Nephron progenitor cell (in vitro differentiated cells): ENCODE measurements around the gene KIF1B.
"Not testable (repeated sequence)": the region's sequence is repeated elsewhere in the genome, so short reads cannot be mapped to it uniquely, and the experiment has no call there.

Experiments used
- DNase-seq: peaks from one replicate; pipeline ENCODE4 v3.0.0; 2021
- H3K27ac Mint-ChIP-seq: 2 replicates; pipeline ENCODE4 v1.8.0; 2021; ENCODE audit warnings: mild to moderate bottlenecking, moderate library complexity, mixed read lengths
- H3K27me3 Mint-ChIP-seq: 2 replicates; pipeline ENCODE4 v1.8.0; 2021; ENCODE audit warnings: mild to moderate bottlenecking, low read depth, mixed read lengths; ENCODE audit not compliant: poor library complexity
- H3K36me3 Mint-ChIP-seq: 2 replicates; pipeline ENCODE4 v1.8.0; 2021; ENCODE audit warnings: low read depth, mixed read lengths
- H3K4me1 Mint-ChIP-seq: 2 replicates; pipeline ENCODE4 v1.8.0; 2021; ENCODE audit warnings: mixed read lengths
- H3K4me3 Mint-ChIP-seq: 2 replicates; pipeline ENCODE4 v1.8.0; 2021; ENCODE audit warnings: mild to moderate bottlenecking, moderate library complexity, mixed read lengths
- H3K9me3 Mint-ChIP-seq: 2 replicates; pipeline ENCODE4 v1.8.0; 2021; ENCODE audit warnings: mild to moderate bottlenecking, moderate library complexity, mixed read lengths
- TF ChIP-seq, protein P1 (sequence below): fragments of 200-600 bp; sonication (generic); IDR thresholded peaks from 2 replicates; pipeline ENCODE4 v1.5.0; 2021; ENCODE audit warnings: antibody characterized with exemption

The KIF1B gene

DNA sequence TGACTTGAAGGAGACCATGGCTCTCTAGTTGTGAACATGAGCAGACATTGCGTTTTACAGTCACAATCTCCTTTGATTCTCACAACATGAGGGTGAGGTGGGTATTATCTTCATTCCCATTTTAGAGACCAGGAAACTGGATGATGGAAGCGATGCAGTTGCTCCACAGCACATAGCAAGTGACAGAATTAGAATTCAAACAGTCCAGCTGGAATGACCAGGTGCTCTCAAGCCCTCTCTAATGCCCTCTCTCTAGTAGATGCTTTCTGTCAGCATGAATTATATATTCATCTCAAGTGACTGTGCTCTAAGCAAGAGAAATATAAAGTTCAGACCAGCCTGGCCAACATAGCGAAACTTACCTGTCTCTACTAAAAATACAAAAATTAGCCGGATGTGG lies 9.8 kb upstream of the KIF1B start:
- Mint-ChIP-seq H3K4me1 (no peaks in the 10 kb centered on the region), H3K4me3 (no peak overlapping the region), H3K9me3 (no peaks in the 10 kb centered on the region), H3K36me3 (no peaks in the 10 kb centered on the region), H3K27me3 (peaks cover 12% of the 10 kb centered on the region), H3K27ac (no peak overlapping the region)
- TF ChIP-seq, protein P1, sequence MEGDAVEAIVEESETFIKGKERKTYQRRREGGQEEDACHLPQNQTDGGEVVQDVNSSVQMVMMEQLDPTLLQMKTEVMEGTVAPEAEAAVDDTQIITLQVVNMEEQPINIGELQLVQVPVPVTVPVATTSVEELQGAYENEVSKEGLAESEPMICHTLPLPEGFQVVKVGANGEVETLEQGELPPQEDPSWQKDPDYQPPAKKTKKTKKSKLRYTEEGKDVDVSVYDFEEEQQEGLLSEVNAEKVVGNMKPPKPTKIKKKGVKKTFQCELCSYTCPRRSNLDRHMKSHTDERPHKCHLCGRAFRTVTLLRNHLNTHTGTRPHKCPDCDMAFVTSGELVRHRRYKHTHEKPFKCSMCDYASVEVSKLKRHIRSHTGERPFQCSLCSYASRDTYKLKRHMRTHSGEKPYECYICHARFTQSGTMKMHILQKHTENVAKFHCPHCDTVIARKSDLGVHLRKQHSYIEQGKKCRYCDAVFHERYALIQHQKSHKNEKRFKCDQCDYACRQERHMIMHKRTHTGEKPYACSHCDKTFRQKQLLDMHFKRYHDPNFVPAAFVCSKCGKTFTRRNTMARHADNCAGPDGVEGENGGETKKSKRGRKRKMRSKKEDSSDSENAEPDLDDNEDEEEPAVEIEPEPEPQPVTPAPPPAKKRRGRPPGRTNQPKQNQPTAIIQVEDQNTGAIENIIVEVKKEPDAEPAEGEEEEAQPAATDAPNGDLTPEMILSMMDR: no peak
- DNase-seq: no peak

DNA sequence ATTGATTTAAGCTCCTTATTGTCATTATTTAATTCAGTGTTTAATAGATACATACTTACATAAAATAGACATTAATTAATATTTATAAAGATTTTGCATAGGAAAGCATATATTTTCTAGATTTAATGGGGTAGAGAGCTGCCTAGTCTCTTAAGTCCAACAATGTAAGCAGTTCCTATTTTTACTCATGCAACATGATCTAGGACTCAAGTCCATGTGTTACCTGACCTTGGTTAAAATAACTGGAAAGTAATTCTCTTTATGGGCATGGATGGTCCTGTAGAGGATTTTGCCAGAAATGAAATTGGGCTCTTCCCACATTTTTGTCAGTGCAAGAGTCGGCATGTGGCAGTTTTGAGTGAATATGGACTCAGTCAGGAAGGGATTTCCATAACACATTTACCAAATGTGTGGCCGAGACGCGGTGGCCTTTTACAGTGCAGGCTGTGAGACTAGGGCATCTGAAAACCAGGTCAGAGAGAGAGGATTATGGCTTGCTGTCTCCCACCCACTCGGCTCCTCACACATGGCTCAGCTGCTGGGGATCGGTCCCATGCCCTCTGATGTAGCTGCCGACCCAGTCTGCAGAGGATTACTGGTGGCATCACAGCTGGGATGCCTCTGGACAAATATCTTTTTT lies 6.2 kb upstream of the KIF1B start:
- no peaks in the 10 kb centered on the region for H3K9me3 Mint-ChIP-seq
- peaks cover 9% of the 10 kb centered on the region for H3K27me3 Mint-ChIP-seq
- H3K36me3 Mint-ChIP-seq: no peaks in the 10 kb centered on the region
- H3K27ac Mint-ChIP-seq: no peak overlapping the region
- TF ChIP-seq, protein P1: no peak
- peaks cover under 1% of the 10 kb centered on the region for H3K4me1 Mint-ChIP-seq
- no peak overlapping the region for H3K4me3 Mint-ChIP-seq
- no peak for DNase-seq

DNA sequence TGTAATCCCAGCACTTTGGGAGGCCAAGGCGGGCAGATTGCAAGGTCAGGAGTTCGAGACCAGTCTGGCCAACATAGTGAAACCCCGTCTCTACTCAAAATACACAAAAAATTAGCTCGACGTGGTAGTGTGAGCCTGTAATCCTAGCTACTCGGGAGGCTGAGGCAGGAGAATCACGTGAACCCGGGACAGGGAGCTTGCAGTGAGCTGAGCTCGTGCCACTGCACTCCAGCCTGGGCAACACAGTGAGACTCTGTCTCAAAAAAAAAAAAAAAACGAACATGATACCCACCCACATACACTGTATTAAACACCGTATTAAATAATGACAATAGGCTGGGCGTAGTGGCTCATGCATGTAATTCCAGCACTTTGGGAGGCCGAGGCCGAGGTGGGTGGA lies 5.2 kb upstream of the KIF1B start:
- H3K4me3 Mint-ChIP-seq, H3K4me1 Mint-ChIP-seq, H3K9me3 Mint-ChIP-seq, H3K36me3 Mint-ChIP-seq, H3K27ac Mint-ChIP-seq, DNase-seq, H3K27me3 Mint-ChIP-seq: not testable (repeated sequence)

DNA sequence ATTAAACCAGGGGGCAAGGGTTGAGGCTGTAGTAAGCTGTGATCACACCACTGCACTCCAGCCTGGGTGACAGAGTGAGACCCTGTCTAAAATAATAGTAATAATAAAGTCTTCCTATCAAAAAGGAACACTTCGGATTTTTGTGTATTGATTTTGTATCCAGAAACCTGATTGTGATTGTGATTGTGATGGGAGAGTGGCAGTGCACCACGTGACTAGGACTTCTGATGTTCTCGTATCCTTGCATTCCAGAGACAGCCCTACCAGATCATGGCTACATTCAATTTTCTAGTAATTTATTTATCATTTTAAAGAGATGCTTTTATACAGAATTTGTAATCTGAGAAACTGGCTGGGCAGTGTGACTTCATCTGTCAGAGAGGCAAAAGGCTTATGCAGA lies 2.6 kb upstream of the KIF1B start:
- Mint-ChIP-seq H3K36me3 (no peaks in the 10 kb centered on the region), H3K27me3 (peaks cover 7% of the 10 kb centered on the region), H3K27ac (no peak overlapping the region), H3K4me1 (peaks cover 23% of the 10 kb centered on the region), H3K4me3 (no peak overlapping the region), H3K9me3 (no peaks in the 10 kb centered on the region)
- TF ChIP-seq, protein P1: no peak
- DNase-seq: no peak

DNA sequence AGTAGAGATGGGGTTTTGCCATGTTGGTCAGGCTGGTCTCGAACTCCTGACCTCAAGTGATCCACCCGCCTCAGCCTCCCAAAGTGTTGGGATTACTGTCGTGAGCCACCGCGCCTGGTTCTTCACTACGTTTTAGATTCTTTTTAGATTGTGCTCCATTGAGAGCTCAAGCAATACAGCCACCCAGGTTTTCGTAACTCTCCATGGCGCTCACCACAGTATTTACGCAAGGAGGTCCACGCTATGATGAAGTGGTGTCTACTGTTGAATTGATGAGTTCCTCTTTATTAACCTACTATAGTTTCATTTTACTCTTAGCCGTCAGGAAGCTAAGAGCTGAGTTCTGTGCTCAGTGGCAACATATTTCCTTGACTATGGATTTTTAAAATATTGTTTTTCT lies 1.8 kb upstream of the KIF1B start:
- TF ChIP-seq, protein P1: no peak
- no peak overlapping the region for H3K27ac Mint-ChIP-seq
- H3K9me3 Mint-ChIP-seq: no peaks in the 10 kb centered on the region
- no peaks in the 10 kb centered on the region for H3K36me3 Mint-ChIP-seq
- no peak for DNase-seq
- peaks cover 29% of the 10 kb centered on the region for H3K4me1 Mint-ChIP-seq
- H3K27me3 Mint-ChIP-seq: peaks cover 10% of the 10 kb centered on the region
- peak overlapping the region; percentile 49 for H3K4me3 Mint-ChIP-seq

DNA sequence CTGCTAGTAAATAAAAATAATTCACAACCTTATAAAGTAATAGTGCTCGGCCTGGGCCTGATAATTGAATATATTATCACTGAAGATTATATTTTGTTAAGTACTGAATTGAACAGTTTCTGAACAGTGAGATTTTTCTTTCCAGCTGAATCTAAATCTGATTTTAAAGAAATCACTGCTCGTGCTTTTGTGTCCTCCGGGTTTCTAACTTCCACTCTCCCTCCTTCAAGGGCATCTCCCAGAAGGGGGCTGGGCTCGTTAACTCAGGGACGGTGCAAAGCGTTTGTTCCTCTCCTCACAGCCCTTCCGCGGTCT lies 823 bp upstream of the KIF1B start:
- H3K27me3 Mint-ChIP-seq: peaks cover 10% of the 10 kb centered on the region
- DNase-seq: no peak
- peak overlapping the region; percentile 90 for H3K4me3 Mint-ChIP-seq
- H3K4me1 Mint-ChIP-seq: peaks cover 35% of the 10 kb centered on the region
- TF ChIP-seq, protein P1: no peak
- H3K9me3 Mint-ChIP-seq: no peaks in the 10 kb centered on the region
- no peaks in the 10 kb centered on the region for H3K36me3 Mint-ChIP-seq
- H3K27ac Mint-ChIP-seq: peak overlapping the region; percentile 92
